CD14-positive monocyte (primary cell): Measurements from ENCODE around the gene USPL1. TPM values are rescaled to one million over a fixed set of nuclear protein-coding genes. Genes with fewer than 3 reads are reported as not detected.

ENCODE experiments used
- DNase-seq, 3 donors: peaks; one replicate each; pipeline ENCODE4 v3.0.0-alpha.2; 2011 to 2022
- H2AFZ ChIP-seq: 2 replicates; pipeline ENCODE4 v1.6.0; 2012; ENCODE audit warnings: mild to moderate bottlenecking, low read depth, low read length, inconsistent platforms; ENCODE audit not compliant: insufficient read depth, poor library complexity, severe bottlenecking
- H3K27ac ChIP-seq, 2 donors: 1 replicate in 1 of 2; 2 replicates in 1 of 2; pipeline ENCODE4 v1.5.1; 2012 to 2013; ENCODE audit warnings: low read length in 2 of 2, control low read depth in 1 of 2, inconsistent platforms in 1 of 2, low read depth in 1 of 2, mild to moderate bottlenecking in 1 of 2
- H3K27me3 ChIP-seq, 2 donors: one replicate each; pipeline versions ENCODE4 v1.6.0 to v1.6.1; 2011 to 2013; ENCODE audit warnings: low read length in 2 of 2; ENCODE audit not compliant: control insufficient read depth in 2 of 2, insufficient read depth in 2 of 2
- H3K36me3 ChIP-seq, 2 donors: replicated peaks in 1 of 2; 1 replicate in 1 of 2; 2 replicates in 1 of 2; pipeline versions ENCODE4 v1.5.1 to v1.6.1; 2012 to 2013; ENCODE audit warnings: low read length in 2 of 2, control low read depth in 1 of 2, inconsistent platforms in 1 of 2, mild to moderate bottlenecking in 1 of 2; ENCODE audit not compliant: insufficient read depth in 2 of 2, control insufficient read depth in 1 of 2
- H3K4me1 ChIP-seq, 2 donors: 1 replicate in 1 of 2; 2 replicates in 1 of 2; pipeline versions ENCODE4 v1.5.1 to v1.6.1; 2012 to 2013; ENCODE audit warnings: low read length in 2 of 2, control low read depth in 1 of 2, inconsistent platforms in 1 of 2, mild to moderate bottlenecking in 1 of 2, moderate library complexity in 1 of 2; ENCODE audit not compliant: insufficient read depth in 2 of 2, control insufficient read depth in 1 of 2
- H3K4me2 ChIP-seq: replicated peaks from 2 replicates; pipeline ENCODE3; 2012; ENCODE audit warnings: low read length, moderate library complexity, mild to moderate bottlenecking; ENCODE audit not compliant: poor library complexity, severe bottlenecking; ENCODE audit errors: extremely low read depth
- H3K4me3 ChIP-seq, 3 experiments: fragments of 200-600 bp in 1 of 3; sonication (generic) in 1 of 3; replicated peaks in 1 of 3; 1 replicate in 2 of 3; 2 replicates in 1 of 3; pipeline ENCODE4 v1.5.1; 2011 to 2013; ENCODE audit warnings: low read length in 3 of 3, mild to moderate bottlenecking in 3 of 3, control low read depth in 2 of 3, low read depth in 2 of 3, inconsistent platforms in 1 of 3, moderate library complexity in 1 of 3
- H3K79me2 ChIP-seq: 2 replicates; pipeline ENCODE4 v1.6.0; 2012; ENCODE audit warnings: mild to moderate bottlenecking, control low read depth, inconsistent platforms, low read length, moderate library complexity; ENCODE audit not compliant: insufficient read depth
- H3K9ac ChIP-seq: 2 replicates; pipeline ENCODE4 v1.6.0; 2017; ENCODE audit warnings: low read length, mild to moderate bottlenecking; ENCODE audit not compliant: insufficient read depth, poor library complexity, severe bottlenecking
- H3K9me3 ChIP-seq, 2 donors: replicated peaks in 1 of 2; 1 replicate in 1 of 2; 2 replicates in 1 of 2; pipeline versions ENCODE4 v1.5.1 to v1.6.1; 2012 to 2013; ENCODE audit warnings: low read length in 2 of 2, control low read depth in 1 of 2; ENCODE audit not compliant: control insufficient read depth in 1 of 2, insufficient read depth in 1 of 2
- H4K20me1 ChIP-seq: 2 replicates; pipeline ENCODE4 v1.6.0; 2012; ENCODE audit warnings: mild to moderate bottlenecking, low read length, control low read depth, moderate library complexity; ENCODE audit not compliant: insufficient read depth
- H3K27ac Mint-ChIP-seq, 7 donors: one replicate each; pipeline ENCODE4 v1.8.0; 2020; ENCODE audit warnings: mild to moderate bottlenecking in 7 of 7, mixed read lengths in 7 of 7, moderate library complexity in 6 of 7, inconsistent platforms in 2 of 7
- H3K27me3 Mint-ChIP-seq, 3 donors: one replicate each; pipeline ENCODE4 v1.8.0; 2021 to 2022; ENCODE audit warnings: low read depth in 3 of 3, mild to moderate bottlenecking in 3 of 3, mixed read lengths in 3 of 3, moderate library complexity in 3 of 3, inconsistent platforms in 1 of 3
- H3K36me3 Mint-ChIP-seq, 2 donors: one replicate each; pipeline ENCODE4 v1.8.0; 2020; ENCODE audit warnings: mixed read lengths in 2 of 2, inconsistent platforms in 1 of 2, mild to moderate bottlenecking in 1 of 2
- H3K4me1 Mint-ChIP-seq: one replicate; pipeline ENCODE4 v1.8.0; 2020; ENCODE audit warnings: mild to moderate bottlenecking, mixed read lengths
- H3K4me3 Mint-ChIP-seq, 2 donors: one replicate each; pipeline ENCODE4 v1.8.0; 2020; ENCODE audit warnings: mild to moderate bottlenecking in 2 of 2, mixed read lengths in 2 of 2, moderate library complexity in 1 of 2
- H3K9me3 Mint-ChIP-seq, 7 donors: one replicate each; pipeline ENCODE4 v1.8.0; 2020 to 2022; ENCODE audit warnings: mixed read lengths in 7 of 7, mild to moderate bottlenecking in 6 of 7, moderate library complexity in 6 of 7, inconsistent platforms in 2 of 7
- WGBS: methylation state at CpG from one replicate; pipeline ENCODE4 v1.1.5; 2013; ENCODE audit warnings: missing lambda C conversion rate; ENCODE audit not compliant: insufficient coverage; 5-methylcytosine and 5-hydroxymethylcytosine counted together
- intact Hi-C, 2 donors: fragments of 100-400 bp; cut with micrococcal nuclease; formaldehyde crosslinking; loops; one replicate each; pipeline versions ENCODE4 v1.15.0 to v1.15.1; 2023
- polyA plus RNA-seq, 3 donors: library from polyadenylated mRNA; depleted of rRNA in 1 of 3; unstranded in 2 of 3; stranded (reverse) in 1 of 3; fragments of 300-500 nt in 2 of 3; fragments of >200 nt in 1 of 3; fragmentation: Illumina TruSeq in 2 of 3; gene quantifications; 1 replicate in 2 of 3; 2 replicates in 1 of 3; pipeline ENCODE4 v1.2.3, GENCODE V29; 2012 to 2021
- TF ChIP-seq, protein P1 (sequence below): fragments of 200-600 bp; IDR thresholded peaks from one replicate; pipeline ENCODE4 v1.8.0; 2022; ENCODE audit warnings: antibody characterized with exemption, mild to moderate bottlenecking

The USPL1 gene
- polyA plus RNA-seq, 3 donors, result 3.9 to 20.5 (median 5.5) TPM

DNA sequence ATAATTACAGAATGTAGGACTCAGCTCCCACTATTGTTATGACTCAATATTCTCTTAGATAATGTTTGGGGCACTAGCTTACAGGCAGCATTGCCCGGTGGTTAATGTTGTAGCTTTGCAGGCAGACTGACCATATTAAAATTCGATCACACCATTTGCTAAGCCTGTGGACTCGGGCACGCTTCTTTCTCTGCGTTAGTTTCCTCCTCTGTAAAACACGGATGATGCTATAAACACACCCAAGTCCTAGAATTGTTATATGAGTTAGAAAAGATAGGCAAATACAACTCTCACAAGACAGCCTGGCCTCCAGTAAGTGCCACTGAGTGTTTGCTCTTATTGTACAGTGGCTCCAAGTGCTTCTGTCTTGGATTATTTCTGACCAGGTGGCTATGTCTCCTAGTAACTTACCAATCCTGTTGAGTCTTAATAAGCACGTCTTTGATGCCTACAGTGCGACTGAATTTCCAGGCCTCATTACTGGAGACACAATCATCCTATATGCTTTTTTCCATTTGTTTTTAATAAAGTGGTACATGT is 67.7 kb downstream of the USPL1 start:
- peaks cover 0 to 3% (median 0%) of the 10 kb centered on the region in 7 donors for H3K9me3 Mint-ChIP-seq
- Histone ChIP-seq H4K20me1 (no peaks in the 10 kb centered on the region), H3K4me1 (peaks cover 26 to 27% of the 10 kb centered on the region in 2 donors), H3K79me2 (no peaks in the 10 kb centered on the region), H3K36me3 (no peaks in the 10 kb centered on the region), H3K4me3 (no peak overlapping the region), H3K27ac (no peak overlapping the region), H3K4me2 (no peak overlapping the region), H2AFZ (no peak overlapping the region), H3K27me3 (peaks cover 0 to 2% of the 10 kb centered on the region in 2 donors), H3K9ac (no peak overlapping the region), H3K9me3 (no peaks in the 10 kb centered on the region)
- no CpG with 5 or more reads among the region's 8 CpGs for WGBS
- H3K27ac Mint-ChIP-seq, result no peak overlapping the region
- intact Hi-C loops, result no loop called here
- H3K36me3 Mint-ChIP-seq, result peaks cover 0 to 8% of the 10 kb centered on the region in 2 donors
- DNase-seq, result no peak
- peaks cover 36% of the 10 kb centered on the region for H3K4me1 Mint-ChIP-seq
- peaks cover 2 to 7% (median 3%) of the 10 kb centered on the region in 3 donors for H3K27me3 Mint-ChIP-seq
- H3K4me3 Mint-ChIP-seq, result no peak overlapping the region
- TF ChIP-seq, protein P1, sequence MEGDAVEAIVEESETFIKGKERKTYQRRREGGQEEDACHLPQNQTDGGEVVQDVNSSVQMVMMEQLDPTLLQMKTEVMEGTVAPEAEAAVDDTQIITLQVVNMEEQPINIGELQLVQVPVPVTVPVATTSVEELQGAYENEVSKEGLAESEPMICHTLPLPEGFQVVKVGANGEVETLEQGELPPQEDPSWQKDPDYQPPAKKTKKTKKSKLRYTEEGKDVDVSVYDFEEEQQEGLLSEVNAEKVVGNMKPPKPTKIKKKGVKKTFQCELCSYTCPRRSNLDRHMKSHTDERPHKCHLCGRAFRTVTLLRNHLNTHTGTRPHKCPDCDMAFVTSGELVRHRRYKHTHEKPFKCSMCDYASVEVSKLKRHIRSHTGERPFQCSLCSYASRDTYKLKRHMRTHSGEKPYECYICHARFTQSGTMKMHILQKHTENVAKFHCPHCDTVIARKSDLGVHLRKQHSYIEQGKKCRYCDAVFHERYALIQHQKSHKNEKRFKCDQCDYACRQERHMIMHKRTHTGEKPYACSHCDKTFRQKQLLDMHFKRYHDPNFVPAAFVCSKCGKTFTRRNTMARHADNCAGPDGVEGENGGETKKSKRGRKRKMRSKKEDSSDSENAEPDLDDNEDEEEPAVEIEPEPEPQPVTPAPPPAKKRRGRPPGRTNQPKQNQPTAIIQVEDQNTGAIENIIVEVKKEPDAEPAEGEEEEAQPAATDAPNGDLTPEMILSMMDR, result no peak

DNA sequence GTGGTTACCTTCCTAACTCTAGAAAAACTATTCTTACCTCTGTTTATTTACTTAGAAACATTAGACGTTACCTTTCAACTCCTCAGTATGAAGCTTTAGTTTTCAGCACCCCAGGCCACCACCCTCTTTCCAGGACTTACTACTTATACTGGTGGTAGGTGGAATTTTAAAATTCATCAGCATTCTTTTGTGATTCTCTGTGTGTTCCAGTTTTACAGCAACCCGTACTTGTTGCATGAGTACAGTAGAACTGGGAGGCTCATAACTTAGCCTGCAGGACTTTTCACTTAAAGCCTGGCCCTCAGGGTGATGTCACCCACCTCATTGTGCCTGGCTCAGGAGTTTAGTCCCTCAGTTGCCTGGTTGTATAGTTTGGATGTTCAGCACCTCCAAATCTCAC is 68.3 kb downstream of the USPL1 start:
- no peak overlapping the region for H2AFZ ChIP-seq
- Mint-ChIP-seq H3K4me1 (peaks cover 42% of the 10 kb centered on the region), H3K27ac (no peak overlapping the region), H3K4me3 (no peak overlapping the region), H3K27me3 (peaks cover 2 to 7% (median 3%) of the 10 kb centered on the region in 3 donors), H3K9me3 (peaks cover 0 to 3% (median 0%) of the 10 kb centered on the region in 7 donors), H3K36me3 (peaks cover 0 to 8% of the 10 kb centered on the region in 2 donors)
- intact Hi-C loops, result no loop called here
- no peaks in the 10 kb centered on the region for H4K20me1 ChIP-seq
- H3K9me3 ChIP-seq, result no peaks in the 10 kb centered on the region
- no peaks in the 10 kb centered on the region for H3K36me3 ChIP-seq
- TF ChIP-seq, protein P1, result no peak
- H3K4me3 ChIP-seq, result no peak overlapping the region
- DNase-seq, result no peak
- no CpG with 5 or more reads among the region's 2 CpGs for WGBS
- peaks cover 32 to 33% of the 10 kb centered on the region in 2 donors for H3K4me1 ChIP-seq
- no peak overlapping the region for H3K9ac ChIP-seq
- H3K27me3 ChIP-seq, result peaks cover 0 to 2% of the 10 kb centered on the region in 2 donors
- no peak overlapping the region for H3K27ac ChIP-seq
- H3K79me2 ChIP-seq, result no peaks in the 10 kb centered on the region
- no peak overlapping the region for H3K4me2 ChIP-seq
